ENCODE measurements around the gene METRNL. TPM values are rescaled to one million over a fixed set of nuclear protein-coding genes. Genes with fewer than 3 reads are reported as not detected.
"Not testable (repeated sequence)": the region's sequence is repeated elsewhere in the genome, so short reads cannot be mapped to it uniquely, and the experiment has no call there.

Gene METRNL, protein sequence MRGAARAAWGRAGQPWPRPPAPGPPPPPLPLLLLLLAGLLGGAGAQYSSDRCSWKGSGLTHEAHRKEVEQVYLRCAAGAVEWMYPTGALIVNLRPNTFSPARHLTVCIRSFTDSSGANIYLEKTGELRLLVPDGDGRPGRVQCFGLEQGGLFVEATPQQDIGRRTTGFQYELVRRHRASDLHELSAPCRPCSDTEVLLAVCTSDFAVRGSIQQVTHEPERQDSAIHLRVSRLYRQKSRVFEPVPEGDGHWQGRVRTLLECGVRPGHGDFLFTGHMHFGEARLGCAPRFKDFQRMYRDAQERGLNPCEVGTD
- 70.3 TPM for total RNA-seq
- long read RNA-seq, transcript METRNL-201 (4 exons, 1,605 nt) = major isoform, 122 of 130 reads
- long read RNA-seq, partial matches to known transcripts = 0 of 130 reads
- long read RNA-seq, other reads (novel, unspliced or antisense) = 6 of 130 reads

DNA sequence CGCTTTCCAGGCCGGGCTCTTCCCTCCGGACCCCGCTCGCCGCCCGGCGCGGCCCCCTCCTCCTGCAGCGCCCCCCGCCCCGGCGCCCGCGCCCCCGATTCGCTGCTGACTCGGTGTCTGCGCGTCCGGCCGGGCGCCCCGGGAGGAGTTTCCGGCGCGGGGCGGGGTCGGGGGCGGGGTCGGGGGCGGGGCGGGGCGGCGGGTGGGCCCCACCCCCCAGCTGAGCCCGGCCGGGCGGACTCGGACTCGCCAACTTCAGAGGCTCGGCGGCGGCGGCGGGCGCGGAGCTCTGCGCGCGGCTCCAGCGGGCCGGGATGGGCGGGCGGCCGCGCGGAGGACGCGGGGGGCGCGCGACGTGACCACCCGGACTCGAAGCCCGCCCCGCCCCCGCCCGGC lies at the start of gene METRNL:
METRNL (plus strand) TSS at position 258 of the 396 bp plus-strand sequence. CDS start 207 bp downstream, outside the sequence.
- intact Hi-C loops (cut with DNase I) = no loop called here
- ATAC-seq (ENCODE audit: poor library complexity) = peak; percentile 61
- peak; percentile 88 for DNase-seq

DNA sequence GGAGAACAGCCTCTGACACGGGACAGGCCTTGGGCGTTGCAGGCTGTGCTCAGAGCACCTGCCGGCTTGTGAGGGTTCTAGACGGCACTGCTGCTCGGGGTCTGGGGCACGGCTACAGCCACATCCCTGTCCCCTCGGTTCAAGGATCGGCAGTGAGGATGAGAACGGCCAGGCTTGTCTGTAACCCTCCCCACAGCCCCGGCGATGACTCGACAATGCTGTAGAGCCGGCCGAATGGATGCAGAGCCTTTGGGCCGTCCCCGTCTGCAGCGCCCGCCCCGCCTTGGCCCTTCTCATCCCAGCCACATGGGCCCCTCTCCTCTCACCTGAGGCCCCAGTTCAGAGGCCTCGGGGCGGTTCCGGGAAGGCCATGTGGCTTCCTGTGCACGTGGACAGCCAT lies 49.0 kb upstream of the METRNL start:
- ATAC-seq (ENCODE audit: poor library complexity) = no peak
- intact Hi-C loops (cut with DNase I) = no loop called here

DNA sequence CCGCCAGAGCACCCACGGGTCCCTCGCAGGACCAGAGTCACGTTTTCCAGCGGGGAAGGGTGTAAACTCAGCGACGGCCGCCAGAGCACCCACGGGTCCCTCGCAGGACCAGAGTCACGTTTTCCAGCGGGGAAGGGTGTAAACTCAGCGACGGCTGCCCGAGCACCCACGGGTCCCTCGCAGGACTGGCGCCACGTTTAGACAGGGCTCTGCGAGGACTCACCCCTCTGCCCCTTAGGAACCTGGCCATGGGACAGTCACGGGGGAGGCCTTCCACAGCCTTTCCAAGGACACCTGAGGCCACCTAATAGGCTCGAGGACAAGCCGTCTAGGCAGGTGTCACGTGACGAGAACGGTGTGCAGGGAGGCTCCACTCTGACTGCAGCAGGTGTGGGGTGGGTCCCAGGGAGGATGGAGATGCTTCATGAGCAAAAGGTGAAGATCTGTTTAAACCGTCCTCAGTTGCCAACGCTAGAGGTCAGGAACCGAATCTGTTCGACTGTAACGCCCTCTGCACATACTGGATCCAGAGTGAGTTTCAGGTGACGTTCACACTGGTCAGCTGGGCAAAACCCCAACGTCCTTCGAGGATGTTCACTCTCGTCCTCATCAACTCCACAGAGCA lies 48.0 kb upstream of the METRNL start:
- intact Hi-C loops (cut with DNase I) = no loop called here
- ATAC-seq (ENCODE audit: poor library complexity) (no peak), DNase-seq (no peak)

More for the DNA sequence above, 49.0 kb upstream of the METRNL start:
- DNase-seq = no peak

DNA sequence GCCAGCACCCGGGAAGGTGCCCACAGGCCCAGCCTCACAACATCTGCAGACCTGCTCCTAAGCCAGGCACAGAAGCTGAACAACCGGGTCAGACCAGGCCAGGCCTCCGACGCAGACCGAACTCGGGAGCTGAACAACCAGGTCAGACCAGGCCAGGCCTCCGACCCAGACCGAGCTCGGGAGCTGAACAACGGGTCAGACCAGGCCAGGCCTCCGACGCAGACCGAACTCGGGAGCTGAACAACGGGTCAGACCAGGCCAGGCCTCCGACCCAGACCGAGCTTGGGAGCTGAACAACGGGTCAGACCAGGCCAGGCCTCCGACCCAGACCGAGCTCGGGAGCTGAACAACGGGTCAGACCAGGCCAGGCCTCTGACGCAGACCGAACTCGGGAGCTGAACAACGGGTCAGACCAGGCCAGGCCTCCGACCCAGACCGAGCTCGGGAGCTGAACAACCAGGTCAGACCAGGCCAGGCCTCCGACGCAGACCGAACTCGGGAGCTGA lies 47.4 kb upstream of the METRNL start:
- intact Hi-C loops (cut with DNase I); ATAC-seq (ENCODE audit: poor library complexity); DNase-seq: not testable (repeated sequence)

DNA sequence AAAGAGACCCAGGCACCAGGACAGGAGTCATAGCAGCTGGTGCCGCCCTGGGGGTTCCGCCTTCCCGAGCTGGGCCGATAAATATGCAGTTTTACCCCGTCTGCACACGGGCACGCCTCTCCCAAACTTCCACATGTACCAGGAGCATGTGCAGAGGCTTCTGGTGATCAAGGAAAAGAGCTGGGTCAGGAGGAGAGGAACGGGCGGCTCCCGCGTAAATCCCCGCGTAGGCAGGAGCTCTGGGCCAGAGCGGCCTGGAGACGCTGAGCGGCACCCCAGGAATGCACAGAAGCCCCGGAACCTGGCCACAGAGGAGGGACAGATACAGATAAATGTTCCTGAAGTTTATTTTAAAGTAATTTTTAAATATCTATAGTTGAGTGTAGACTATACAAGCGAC lies 46.6 kb upstream of the METRNL start:
- DNase-seq (no peak), ATAC-seq (ENCODE audit: poor library complexity) (no peak)
- intact Hi-C loops (cut with DNase I) = no loop called here

DNA sequence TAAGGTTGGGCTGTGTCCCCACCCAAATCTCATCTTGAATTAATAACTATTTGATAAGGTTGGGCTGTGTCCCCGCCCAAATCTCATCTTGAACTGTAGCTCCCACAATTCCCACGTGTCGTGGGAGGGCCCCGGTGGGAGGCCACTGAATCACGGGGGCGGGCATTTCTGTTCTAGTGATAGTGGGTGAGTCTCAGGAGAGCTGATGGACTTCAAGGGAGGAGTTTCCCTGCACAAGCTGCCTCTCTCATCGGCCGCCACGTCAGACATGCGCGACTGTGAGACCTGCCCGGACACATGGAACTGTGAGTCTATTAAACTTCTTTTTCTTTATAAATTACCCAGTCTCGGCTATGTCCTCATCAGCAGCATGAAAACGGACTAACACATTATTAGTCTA lies 44.9 kb upstream of the METRNL start:
- intact Hi-C loops (cut with DNase I) = no loop called here
- ATAC-seq (ENCODE audit: poor library complexity) (no peak), DNase-seq (no peak)

DNA sequence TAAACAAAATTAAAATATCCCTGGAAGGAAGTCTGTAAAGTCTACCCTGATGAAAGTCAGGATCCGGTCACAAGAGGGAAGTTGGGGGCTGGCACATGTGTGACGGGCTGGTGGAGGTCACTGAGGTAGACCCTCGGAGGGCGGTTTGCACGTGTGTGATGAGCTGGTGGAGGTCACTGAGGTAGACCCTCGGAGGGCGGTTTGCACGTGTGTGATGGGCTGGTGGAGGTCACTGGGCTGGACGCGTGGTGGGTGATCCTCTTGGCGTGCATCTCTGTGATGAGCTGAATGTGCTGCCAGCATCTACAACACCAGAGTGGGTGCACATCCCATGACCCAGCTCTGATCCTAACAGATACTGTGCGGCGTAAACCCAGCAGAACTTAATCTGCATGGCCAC lies 43.7 kb upstream of the METRNL start:
- DNase-seq (no peak), ATAC-seq (ENCODE audit: poor library complexity) (no peak)
- intact Hi-C loops (cut with DNase I) = no loop called here

DNA sequence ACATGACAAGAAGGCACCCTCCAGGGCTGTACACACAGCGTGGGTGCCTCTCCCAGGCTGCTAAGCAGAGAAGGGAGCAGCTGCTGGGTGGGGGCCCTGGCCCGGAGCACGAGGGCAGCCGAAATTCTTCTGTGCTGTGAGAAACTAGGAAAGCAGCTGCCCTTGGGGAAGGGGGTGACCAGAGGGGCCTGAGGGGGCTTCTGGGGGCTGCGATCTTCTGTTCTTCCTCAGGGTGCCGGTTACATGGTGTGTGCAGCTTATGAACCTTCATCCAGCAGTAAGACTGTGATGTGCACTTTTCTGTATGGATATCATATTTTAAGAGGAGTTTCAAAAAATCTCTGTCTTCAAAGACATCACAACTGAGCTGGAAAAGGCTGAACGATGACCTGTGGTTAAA lies 43.2 kb upstream of the METRNL start:
- DNase-seq = no peak

DNA sequence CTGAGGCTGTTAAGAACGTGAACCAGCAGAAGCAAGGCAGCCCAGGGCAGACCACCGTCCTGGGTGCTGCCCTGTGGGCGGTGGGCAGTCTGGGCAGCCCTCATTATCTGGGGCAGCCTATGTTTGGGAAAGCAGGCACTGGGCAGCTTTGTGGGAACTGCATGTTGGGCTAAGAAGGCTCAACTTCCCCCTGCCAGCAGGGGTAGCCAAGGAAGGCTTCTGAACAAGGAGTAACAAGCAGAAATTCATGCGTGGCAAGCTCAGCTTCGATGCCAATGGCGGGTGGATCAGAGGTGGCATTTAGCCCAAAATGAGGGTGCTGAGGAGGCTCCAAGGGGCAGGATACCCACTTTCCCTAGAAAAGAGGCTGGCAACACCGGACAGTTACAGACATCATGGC lies 42.7 kb upstream of the METRNL start:
- ATAC-seq (ENCODE audit: poor library complexity) (no peak), DNase-seq (no peak)
- intact Hi-C loops (cut with DNase I) = no loop called here

More for the DNA sequence above, 43.2 kb upstream of the METRNL start:
- ATAC-seq (ENCODE audit: poor library complexity) = no peak
- intact Hi-C loops (cut with DNase I) = no loop called here

DNA sequence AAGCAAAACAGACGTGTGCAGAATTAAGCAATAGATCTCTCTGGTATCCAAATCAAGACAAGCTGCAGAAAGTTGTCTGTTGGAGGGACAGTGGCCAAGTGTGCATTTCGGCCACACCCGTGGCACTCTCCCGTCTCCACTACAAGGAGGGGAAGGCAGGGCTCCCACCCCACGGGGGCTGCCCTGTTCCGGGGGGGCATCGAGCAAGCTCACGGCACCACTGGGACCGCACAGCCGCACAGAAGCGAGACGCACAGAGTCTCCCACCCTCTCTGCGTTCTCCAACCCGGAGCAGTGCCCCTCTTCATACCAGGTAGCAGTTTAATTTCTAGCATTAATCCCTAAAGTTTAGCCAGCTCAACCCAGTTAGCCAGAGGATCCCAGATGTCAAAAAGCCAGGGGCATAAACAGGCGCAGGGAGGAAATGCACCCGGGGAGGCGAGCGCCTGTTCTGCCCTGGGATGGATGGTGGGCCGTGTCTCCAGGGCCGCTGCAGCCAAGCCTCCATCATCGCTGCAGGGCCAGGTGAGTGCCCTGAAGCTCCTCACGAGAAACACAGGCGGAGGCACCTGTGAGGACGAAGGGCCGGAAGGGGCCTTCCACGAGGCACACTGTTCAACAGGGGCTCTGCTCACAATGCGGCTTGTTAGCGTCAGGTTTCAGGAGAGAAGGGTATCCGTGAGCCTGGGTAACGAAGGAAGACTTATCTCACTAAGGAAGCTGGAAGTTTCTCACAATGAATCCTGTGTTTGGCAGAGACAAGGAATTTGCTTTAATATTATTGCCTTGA lies 42.1 kb upstream of the METRNL start:
- no peak for ATAC-seq (ENCODE audit: poor library complexity)
- DNase-seq = no peak
- intact Hi-C loops (cut with DNase I) = no loop called here

DNA sequence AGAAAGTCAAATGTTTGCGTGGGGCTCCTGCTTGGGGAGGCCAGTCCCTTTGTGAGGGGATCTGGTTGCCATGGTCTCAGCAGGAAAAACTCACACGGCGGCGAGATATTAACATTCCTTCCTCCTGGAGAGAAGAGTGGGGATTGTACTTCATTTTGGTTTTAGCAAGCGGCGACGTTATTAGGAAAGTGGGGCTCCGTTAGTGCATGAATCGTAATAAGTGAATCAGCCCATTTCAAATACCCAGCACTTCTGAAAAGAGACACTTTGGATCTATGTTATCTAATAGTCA lies 41.6 kb upstream of the METRNL start:
- no peak for DNase-seq
- ATAC-seq (ENCODE audit: poor library complexity) = no peak
- intact Hi-C loops (cut with DNase I) = no loop called here

DNA sequence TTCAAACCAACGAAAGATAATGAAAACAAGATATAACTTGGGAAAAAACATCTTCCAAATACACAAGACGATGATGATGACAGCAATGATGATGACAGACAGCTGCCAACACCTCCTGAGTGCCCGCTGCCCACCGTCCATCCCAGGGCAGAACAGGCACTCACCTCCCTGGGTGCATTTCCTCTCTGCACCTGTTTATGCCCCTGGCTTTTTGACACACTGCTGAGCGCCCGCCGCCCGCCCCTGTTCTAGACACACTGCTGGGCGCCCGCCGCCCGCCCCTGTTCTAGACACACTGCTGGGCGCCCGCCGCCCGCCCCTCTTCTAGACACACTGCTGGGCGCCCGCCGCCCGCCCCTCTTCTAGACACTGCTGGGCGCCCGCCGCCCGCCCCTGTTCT lies 40.4 kb upstream of the METRNL start:
- DNase-seq; ATAC-seq (ENCODE audit: poor library complexity); intact Hi-C loops (cut with DNase I): not testable (repeated sequence)

DNA sequence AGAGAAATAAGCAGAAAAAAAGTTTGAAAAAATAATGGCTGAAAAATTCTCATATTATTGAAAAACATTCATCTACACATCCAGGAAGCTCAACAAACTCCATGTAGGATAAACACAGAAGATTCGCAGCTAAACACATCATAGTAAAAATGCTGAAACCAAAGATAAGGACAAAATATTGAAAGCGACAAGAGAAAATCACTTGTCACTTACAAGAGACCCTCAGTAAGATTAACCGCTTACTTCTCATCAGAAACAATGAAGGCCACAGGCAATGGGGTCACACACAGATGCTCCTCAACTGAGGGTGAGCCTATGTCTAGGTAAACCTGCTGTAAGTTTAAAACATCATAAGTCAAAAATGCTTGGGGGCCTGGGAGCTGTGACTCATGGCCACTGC lies 38.1 kb upstream of the METRNL start:
- ATAC-seq (ENCODE audit: poor library complexity) (no peak), DNase-seq (no peak)
- intact Hi-C loops (cut with DNase I) = no loop called here

DNA sequence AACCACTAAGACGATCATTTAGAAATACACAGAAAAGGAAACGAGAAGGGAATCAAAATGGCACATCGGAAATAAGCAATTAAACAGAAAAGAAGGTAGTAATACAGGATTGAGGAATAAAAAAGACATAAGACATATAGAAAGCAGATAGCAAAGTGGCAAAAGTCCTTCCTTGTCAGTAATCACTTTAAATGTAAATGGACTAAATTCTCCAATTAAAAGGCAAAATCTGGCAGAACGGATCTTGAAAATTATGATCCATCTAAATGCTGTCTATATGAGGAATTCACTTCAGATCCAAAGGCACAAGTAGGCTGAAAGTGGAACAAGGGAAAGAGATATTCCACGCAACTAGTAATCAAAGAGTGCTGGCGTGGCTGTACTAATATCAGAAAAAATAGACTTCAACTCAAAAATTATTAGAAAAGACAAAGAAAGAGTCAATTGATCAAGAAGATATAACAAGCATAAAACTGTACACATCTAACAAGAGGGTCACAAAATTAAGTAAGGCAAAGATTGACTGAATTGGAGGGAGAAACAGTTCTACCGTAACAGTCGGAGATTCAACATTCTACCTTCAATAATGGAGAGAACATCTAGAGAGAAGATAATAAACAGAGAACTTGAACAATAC lies 36.8 kb upstream of the METRNL start:
- intact Hi-C loops (cut with DNase I) = no loop called here
- ATAC-seq (ENCODE audit: poor library complexity) = no peak
- no peak for DNase-seq

DNA sequence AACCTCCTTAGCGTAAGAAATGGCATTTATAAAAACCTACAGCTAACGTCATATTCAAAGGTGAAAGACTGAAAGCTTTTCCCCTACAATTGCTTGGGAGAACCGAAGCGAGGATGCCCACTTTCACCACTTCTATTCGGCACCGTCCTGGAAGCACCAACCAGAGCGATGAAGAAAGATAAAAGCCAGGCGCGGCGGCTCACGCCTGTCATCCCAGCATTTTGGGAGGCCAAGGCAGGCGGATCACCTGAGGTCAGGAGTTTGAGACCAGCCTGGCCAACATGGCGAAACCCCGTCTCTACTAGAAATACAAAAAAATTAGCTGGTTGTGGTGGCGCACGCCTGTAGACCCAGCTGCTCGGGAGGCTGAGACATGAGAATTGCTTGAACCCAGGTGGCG lies 34.9 kb upstream of the METRNL start:
- intact Hi-C loops (cut with DNase I); ATAC-seq (ENCODE audit: poor library complexity); DNase-seq: not testable (repeated sequence)

DNA sequence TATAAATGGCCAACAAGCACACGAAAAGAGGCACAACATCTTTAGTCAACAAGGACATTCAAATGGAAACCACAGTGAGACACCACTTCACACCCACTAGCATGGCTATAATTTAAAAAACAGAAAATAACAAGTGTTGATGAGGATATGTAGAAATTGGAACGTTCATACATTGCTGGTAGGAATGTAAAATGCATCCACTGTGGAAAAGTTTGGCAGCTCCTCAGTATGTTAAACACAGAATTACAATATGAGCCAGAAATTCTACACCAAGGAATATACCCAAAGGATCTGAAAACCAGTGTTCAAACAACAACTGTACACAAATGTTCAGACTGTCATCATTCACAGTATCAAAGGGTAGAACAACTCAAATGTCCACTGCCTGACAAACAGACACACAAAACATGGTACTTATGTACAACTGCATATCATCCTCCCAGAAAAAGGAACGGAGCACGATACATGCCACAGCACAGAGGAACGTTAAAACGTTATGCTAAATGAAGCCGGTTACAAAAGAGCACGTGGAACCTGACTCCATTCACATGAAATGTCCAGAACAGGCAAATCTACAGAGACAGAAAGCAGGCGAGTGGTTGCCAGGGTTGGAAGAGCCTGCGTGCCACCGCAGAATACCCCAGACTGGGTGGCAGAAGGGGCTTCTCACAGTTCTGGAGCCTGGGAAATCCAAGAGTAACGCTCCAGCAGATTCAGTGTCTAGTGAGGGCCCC lies 32.8 kb upstream of the METRNL start:
- intact Hi-C loops (cut with DNase I) = no loop called here
- DNase-seq (no peak), ATAC-seq (ENCODE audit: poor library complexity) (no peak)

DNA sequence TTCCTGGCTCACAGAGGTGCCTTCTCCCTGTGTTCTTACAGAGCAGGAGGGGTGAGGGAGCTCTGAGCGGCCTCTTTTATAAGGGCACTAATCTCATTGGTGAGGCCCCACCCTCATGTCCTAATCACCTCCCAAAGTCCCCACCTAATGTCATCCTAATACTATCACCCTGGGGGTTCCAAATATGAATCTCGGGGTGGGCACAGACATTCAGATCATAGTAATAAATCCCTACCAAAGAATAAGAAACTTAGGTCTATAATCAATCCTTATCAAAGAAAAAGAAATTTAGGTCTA lies 32.3 kb upstream of the METRNL start:
- ATAC-seq (ENCODE audit: poor library complexity) = no peak
- no peak for DNase-seq
- intact Hi-C loops (cut with DNase I) = no loop called here

DNA sequence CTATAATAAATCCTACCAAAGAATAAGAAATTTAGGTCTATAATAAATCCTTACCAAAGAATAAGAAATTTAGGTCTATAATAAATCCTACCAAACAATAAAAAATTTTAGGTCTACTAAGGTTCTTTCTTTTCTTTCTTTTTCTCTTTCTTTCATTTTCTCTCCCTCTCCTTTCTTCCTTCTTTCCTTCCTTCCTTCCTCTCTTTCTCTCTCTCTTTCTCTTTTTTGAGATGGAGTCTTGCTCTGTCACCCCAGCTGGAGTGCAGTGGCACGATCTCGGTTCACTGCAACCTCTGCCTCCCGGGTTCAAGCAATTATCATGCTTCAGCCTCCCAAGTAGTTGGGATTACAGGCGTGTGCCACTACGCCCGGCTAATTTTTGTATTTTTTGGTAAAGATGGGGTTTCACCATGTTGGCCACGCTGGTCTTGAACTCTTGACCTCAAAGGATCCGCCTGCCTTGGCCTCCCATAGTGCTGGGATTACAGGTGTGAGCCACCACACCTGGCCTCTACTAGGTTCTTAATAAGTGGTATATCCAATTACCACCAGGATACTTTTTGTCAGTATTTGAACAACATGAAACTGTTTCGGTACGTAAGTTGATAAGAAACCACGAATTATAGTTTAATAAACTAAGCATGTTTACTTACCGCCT lies 31.5 kb upstream of the METRNL start:
- ATAC-seq (ENCODE audit: poor library complexity); DNase-seq: not testable (repeated sequence)

More for the DNA sequence above, 31.5 kb upstream of the METRNL start:
- intact Hi-C loops (cut with DNase I) = not testable (repeated sequence)

Measured in Right ventricle myocardium superior (tissue), 1 donor.